GM21528 (cell line): Measurements from ENCODE around the gene PRKAR1B.

ENCODE experiments used
- ATAC-seq: cut with Tn5 transposase; IDR thresholded peaks from one replicate; pipeline ENCODE4 v1.9.1; 2021; ENCODE audit warnings: mild to moderate bottlenecking, moderate library complexity; ENCODE audit not compliant: unreplicated experiment, low FRiP score

The PRKAR1B gene

DNA sequence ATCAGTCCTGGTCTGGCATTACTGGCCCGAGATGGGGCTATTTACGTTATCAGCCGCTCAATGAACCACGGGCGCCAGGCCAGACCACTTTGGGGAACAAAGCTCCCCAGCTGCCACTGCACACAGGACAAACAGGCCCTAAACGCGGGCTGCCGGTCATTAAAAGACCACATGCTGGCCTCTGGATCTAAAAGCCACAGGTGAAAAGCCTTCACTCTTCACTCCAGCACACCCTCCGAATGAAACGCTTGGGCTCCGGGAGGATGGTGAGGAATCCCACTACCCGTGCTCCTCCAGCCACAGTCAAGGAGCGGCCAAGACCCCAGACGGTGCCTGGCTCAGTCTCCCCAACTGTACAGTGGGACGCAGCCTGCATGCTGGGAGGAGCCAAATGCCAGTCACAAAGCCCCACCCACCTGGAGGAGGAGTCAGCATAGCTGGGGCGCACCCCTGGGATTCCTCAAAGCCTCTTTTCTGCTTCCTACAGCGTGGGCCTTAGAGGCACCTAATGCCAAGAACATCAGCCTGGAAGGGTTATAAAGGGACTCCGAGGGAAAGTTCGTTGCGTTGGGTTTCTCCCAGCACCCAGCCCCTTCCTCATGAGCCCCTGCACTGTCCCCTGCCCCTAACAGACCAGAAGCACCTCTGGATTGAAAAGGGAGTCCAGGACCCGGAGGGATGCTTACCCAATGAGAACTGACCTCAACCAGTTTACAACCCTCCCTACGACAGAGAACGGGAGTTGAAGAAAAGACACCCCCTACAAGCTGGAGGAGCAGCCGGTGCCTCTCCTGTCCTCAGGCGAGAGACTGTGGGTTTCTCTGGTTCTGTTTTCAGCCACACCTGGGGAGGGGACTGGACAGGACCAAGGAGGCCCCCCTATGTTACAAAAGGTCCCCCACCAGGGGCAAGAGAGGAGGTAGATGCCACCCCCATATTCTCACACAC is 212.2 kb downstream of the PRKAR1B start:
- no peak for ATAC-seq

DNA sequence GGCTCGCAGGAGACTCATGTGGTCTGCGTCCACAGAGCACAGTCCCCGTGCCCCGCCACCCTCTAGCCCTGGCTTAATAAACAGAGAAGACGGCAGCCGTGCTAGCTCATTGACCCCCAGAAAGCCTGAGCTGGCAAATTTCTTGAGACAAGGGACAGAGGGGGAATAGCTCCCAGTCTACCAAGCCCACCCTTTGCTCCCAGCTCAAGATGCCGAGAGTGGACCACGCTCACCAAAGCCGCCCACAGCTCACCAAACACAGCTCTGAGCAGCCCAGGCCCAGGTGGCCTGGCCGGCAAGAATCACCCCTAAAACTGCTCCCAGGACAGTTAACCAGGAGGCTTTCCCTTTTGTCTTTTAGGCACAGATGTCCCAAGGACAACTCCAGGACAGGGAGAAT is 212.8 kb downstream of the PRKAR1B start:
- no peak for ATAC-seq

DNA sequence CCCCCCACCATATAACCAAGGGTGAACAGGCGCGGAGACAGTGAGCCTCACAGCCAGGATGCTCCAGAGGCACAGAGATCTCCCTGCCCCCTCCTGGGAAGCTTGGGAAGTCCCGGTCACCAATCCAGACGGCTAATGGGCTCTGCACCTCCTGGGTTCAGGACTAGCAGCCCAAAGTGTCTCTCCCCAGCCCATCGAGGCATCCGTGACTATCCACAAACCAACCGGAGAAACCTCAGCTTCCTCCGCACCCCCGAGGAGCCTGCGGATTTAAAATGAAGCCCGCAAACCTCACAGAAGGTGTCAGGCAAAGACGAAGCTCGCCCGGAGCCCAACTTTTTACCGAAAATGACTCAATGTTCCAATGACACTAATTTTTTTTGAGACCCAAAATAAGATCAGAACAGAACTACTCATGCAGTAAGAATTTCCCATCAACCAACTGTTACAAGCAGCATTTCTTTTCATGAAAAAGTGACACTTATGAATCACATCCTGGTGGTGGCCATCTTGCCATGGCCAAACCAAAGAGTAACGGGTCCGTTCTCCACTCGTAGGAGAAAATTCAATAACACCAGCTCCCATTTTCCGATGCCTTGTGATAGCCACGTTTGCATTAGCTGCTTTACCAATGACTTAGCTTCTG is 213.4 kb downstream of the PRKAR1B start:
- no peak for ATAC-seq

DNA sequence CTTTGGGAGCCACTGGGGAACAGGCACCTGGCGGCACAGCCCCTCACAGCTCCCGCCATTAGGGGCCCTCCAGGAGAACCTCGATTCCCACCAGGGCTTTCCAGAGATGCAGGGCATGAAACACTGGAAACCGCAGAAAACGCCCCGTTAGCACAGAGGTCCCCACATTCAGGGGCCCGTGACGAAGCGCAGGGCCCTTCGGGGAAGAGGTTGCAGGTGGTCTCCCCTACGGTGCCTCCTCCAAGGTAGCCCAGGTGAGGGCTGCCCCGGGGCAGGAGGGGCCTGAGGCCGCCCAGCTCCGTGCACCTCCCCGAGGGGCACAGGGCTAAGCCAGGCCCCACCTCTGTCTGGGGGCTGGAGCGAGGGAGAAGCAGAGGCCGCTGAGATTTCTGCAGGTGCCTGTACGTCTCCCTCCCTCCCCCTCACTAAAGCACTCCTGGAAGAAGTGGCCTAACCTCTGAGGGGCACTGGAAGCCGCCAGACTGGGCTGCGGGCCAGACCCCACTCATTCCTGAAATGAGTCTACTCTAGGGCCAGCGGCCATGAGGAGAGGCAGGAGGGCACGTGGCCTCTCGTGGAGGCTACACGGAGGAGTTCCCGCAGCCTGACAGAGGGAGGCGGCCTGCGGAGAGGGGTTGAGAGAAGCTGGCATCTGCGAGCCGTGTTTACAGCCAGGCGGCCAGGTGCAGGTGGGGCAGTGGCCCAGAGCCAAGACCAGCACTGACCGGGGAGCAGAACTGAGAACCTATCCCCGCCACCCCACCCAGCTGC is 214.4 kb downstream of the PRKAR1B start:
- no peak for ATAC-seq

DNA sequence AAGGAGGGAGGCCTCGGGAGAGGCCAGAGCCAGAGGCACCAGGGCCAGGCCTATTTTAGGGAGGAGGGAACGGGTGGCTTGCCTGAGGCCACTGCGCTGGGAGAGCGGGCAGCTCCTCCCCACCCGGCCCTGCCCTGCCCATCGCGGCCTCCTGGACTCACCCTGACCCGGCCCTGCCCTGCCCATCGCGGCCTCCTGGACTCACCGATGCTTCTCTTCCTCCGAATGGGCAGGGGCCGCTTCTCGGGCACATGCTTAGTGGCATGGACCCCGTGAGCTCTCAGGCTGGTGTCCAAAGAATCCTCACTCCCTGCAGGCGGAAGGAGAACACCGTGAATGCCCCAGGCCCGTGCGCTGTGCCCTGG is 215.0 kb downstream of the PRKAR1B start:
- no peak for ATAC-seq

DNA sequence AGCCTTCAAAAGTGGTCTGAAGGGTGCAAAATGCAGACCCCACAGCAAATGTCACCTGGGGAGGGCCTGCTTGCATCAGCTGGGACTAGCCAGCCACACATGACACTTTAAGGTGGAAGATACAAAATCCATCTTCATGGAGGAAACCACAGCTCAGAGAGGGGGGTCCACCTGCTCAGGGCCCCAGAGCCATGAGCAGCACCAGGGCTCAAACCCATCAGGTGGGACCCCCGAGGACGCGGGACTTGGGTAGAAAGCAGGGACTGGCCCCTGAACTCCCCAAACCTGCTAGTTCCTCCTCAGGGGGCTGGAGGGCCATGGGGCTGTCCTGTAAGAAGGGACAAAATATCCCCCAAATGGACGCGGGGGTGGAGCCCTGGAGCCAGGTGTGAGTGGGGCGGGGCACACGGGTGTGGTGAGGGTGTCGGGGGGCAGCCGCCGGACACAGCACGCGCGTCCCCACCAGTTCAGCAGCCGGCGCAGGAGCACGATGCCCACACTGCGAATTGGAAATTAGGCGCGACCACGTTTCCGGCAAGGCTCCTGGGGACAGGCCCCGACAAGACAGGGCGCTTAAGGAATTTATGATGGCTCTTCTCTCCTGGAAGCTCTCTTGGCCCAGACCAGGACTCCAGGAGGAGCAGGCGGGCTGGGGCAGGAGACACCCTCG is 215.5 kb downstream of the PRKAR1B start:
- ATAC-seq: no peak

DNA sequence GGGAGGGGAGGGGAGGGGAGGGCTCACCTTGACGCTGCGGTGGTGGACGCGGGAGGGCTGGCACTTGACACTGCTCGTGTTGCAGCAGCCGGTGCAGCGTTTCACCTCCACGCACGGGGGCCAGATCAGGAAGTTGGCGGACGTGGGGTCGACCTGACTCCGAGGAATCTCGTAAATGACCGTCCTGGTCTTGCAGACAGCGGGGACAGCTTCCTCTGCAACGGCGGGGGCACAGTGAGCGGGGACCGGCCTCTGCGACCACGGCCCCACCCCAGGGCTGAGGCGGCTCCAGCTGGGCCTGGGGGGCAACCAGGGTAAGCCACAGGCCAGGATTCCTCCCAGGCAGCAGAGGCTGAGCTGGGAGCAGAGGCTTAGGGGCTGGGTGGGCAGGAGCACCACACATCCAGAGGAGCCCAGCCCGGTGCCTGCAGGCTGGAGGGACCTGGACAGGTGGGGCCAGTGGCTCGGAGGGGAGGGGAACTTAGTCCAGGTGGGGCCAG is 216.2 kb downstream of the PRKAR1B start:
- ATAC-seq: no peak

DNA sequence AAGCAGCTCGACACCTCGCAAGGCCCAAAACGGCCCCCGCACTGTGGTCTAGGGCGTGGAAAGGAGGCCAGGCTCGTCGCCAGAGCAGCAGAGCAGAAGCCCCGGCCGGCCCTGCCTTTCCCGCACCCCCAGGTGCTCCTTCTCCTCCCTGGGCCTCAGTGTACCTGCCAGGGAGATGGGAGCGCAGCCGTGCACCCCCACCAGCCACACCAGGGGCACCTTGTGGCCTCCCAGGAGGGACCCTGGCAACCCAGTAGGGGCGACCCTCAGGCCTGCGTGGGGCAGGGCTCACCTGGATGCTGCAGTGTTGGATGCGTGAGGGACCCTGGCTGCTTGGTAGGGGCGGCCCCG is 217.0 kb downstream of the PRKAR1B start:
- ATAC-seq: no peak

DNA sequence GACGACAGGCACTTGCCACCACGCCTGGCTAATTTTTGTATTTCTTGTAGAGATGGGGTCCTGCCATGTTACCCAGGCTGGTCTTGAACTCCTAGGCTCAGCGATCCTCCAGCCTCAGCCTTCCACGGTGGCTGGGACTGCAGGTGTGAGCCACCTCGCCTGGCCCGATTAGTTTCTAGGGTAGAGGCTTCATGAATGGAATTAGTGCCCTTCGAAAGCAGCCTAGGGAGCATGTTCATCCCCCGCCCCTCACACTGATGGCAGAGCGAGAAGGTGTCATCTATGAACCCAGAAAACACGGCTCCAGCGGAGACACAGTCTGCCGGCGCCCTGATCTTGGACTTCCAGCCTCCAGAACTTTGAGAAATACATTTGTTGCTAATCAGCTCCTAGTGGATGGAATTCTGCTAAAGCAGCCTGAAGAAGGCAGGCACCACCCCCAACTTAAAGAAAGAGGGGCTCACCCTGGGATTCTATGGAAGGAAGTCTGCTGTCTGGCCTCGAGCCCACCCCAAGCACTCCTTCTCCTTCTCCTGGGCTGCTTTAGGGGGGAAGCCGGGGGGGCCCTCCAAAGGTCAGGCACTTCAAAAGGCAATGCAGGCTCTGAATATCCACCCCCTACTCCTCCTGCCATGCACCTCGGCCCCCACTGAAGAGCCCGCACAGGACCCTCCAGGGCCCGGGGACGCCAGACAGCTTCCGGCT is 217.5 kb downstream of the PRKAR1B start:
- no peak for ATAC-seq

DNA sequence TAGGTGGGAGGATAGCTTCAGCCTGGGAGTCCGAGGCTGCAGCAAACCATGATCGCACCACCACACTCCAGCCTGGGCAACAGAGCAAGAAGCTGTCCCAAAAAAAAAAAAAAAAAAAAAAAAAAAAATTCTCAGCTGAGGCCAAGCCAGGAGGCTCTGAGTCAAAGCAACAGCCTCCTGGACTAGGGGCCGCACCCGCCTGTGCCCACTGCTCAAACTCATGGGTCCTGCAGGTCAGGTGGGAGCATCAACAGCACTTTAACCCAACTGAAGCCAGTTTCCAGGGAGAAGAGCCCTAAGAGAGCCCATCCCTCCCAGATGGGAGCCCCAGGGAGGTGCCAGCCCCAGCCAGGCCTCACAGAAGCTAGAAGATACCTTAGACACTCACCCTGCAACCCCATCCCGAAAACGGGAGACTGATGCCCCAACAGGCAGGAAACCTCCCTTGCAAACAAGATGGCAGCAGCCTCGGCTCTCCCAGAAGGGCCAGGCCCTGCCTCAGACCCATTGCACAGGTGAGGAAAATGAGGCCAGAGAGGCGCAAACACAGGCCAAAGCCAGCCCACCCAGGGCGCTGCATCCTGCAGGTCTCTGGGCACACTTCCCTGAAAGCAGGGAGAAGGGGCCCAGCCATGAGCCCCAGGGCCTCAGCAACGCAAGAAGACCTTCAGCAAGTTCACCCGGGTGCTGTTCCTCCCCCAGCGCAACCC is 218.5 kb downstream of the PRKAR1B start:
- no peak for ATAC-seq

DNA sequence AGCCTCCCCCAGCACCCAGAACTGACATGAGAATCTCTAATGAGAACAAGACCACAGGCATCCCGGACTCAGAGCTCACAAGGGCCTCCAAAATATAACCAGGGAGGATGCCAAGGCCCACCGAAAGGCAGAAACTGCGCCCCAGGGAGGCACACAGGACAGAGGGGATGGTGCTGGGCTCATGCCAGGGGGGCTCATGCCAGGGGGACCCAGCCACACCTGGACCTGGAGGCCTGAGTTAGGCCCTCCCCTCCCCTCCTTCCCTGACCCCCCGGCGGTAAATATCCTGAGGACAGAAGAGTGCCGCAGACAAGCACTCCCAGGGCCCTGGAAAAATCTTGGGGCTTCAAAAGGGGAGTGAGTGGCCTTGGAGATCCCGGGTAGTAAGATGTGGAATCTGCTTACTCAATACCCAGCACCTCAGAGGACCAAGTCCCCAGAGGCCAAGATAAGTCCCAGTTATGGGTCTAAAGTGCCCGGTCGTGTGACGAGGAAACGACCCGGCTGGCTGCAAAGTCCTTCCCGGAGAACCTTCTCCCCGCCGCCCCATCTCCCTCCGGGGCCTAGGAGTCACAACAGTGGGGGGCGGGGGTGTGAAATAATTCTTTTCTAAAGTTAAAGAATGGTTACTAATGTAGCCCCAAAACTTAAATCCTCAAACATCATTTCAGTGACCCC is 219.3 kb downstream of the PRKAR1B start:
- ATAC-seq: no peak

DNA sequence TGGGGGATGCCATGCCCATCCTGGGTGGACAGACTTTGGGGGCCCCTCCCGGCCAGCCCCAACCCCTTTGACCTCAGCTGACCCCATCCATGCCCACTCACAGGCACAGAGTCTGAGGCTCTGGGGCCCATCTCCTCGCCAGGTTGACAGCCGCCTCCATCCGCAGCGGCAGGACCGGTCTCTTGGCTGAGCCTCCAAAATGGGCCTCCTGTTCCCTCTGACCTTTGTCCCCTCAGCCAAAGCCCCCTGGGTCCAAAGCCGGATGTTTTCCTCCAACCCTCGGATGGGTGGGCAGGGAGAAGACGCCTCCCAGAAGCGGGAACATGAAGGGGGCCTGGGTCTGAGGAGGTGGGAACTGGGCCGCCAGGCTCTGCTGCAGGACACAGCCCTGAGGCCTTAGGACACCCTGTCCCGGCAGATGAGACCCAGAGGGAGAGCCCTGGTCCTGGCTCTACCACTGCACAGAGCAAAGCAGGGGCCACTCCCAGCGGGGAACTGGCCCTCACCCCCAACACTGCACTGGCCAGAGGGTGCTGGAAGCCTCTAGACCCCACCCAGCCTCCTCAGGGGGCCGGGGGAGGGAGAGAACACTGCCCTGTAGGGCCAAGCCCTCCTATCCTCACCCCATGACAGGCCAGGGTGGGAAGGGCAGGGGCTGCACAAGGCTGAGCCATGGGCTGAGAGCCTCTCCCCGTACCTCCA is 220.0 kb downstream of the PRKAR1B start:
- ATAC-seq: no peak

DNA sequence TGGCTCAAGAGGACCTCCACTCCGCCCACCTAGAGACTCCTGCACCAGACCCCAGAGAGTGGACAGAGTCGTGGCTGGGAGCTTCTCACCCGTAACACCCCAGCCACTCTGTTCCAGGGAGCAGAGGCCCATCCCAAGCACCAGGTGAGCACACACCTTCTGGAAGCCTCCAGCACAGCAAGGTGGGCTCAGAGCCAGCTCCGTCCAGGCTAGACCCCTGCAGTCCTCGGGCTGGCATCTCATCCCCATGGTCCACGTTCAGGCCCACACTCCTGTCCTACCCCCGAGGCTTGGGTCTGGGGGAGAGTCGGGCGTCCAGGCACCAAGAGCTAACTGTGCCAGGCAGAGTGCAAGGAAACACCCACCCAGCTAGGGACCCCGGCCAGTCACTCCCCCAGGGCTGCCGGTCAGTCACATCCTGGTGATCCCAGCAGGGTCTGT is 220.7 kb downstream of the PRKAR1B start:
- ATAC-seq: no peak

DNA sequence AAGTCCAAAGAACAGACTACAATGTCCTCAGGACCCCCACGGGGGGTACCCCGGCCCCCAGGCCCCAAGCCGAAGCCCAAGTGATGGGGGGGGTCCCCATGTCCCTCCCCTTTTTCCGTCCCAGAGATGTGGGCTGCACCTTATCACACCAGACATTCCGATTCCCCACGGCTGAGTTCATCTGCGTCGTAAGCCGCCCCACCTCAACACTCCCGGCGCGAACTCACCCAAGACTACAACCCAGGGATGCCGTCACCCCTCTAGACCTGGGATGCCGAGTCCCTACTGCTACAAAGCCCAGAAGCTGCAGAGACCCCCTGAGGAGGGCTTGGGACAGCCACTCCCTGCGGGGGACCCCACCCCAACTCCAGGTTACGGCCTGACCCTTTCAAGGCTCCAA is 221.9 kb downstream of the PRKAR1B start:
- ATAC-seq: no peak

DNA sequence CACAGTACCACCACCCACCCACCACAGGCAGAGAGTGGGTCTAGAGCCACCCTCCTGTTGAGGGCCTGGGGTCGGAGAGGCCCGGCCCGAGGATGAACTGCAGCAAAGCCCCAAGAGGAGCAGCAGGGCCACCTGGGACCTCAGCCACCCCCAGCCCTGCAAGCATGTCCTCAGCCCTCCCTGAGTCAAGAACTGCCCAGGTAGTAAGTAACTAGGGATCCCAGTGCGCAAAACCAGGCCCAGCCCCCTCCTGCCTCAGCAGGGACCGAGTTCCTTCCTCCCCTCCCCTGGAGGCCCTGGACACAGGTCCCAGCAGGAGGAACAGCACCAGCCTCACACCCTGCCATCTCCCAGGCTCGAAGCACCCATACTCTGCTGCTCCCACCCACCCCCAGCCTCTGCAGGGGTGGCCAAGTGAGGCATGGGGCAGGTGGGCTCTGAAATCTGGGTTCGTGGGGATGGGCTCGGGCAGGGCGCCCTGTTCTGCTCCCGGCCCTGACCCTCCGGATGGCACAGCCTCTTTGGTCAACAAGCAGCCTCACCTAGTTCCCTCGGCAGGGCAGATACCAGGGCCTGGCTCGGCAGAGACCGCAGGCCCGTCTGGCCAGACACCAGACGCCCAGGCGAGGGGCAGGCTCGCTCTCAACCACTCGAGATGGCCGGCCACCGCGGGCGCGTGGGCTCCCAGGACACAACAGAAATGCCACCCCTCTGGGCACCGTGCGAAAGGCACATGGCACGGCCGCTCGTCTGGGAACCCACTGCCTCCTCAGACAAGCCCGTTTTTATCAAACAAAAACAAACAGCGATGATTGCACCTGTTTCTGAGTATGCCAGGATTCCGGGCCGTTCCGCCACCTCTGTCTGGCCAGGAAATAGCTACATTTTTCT is 222.6 kb downstream of the PRKAR1B start:
- ATAC-seq: no peak

DNA sequence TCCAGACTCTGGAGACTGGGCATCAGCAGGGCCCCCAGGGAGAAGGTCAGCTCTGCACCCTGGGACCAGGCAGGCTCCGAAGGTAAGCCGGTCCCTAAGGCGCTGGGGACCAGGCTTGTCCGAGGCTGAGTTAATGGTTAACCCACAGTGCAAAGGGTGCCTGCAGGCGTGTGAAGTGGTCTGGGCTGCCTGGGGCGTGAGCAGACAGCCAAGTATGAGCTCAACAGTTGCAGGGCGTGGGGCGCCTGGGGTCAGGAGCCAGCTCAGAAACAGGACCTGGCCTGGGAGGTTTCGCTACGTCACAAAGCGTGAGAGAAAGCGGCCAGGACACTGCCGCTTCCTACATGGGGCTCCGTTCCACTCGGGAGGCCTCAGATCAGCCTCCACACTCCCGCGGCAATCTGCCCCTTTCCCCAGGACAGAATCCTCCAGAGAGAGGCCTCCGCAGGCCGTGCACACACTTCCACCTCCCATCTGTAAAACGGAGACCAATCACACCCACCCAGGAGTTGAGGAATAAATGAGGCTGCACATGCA is 223.4 kb downstream of the PRKAR1B start:
- ATAC-seq: no peak

DNA sequence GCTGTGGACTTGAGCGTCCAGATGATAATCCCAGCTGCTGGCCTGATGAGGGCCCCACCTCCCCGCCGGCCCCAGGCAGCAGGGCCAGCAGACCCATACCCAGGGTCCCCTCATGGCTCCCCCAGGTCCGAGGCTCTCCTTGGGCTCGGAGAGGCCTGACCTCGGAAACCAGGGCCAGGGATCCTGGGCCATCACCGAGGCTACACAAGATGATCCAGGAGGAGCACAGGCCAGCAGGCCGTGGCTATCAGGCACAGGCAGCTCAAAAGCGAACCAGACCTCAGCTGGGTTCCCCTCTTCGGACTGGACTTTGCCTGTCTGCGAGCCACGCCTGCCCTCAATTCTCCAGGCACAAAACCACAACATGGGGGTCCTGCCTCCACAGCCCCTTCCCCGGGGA is 224.8 kb downstream of the PRKAR1B start:
- no peak for ATAC-seq
